ENCODE results near the gene CNGA2.
"Not testable (repeated sequence)": the region's sequence is repeated elsewhere in the genome, so short reads cannot be mapped to it uniquely, and the experiment has no call there.

CNGA2 gene

GRCh38 chrX:151694121-151694520 lies 40.4 kb upstream of the CNGA2 start:
- Histone ChIP-seq H2BK12ac (ENCODE audit: low read length) (no peak overlapping the region), H3K4me3 (ENCODE audit: low read length in 2 of 2) (no peak overlapping the region), H4K8ac (ENCODE audit: low read depth, low read length) (no peak overlapping the region), H3K27ac (replicated peaks; ENCODE audit: low read length) (no peak overlapping the region), H2BK5ac (ENCODE audit: low read length) (no peak overlapping the region), H4K91ac (ENCODE audit: low read depth, low read length, poor library complexity) (no peak overlapping the region), H3K27me3 (ENCODE audit: control insufficient read depth in 3 of 3, insufficient read depth in 3 of 3, low read depth in 1 of 3, low read length in 3 of 3) (peaks cover 0 to 32% (median 0%) of the 10 kb centered on the region in 3 experiments), H3K9ac (ENCODE audit: low read depth, low read length, poor library complexity) (no peak overlapping the region), H3K23ac (ENCODE audit: low read depth, low read length, poor library complexity) (no peak overlapping the region), H2AK5ac (ENCODE audit: low read depth, low read length) (no peak overlapping the region), H3K18ac (ENCODE audit: low read length) (no peak overlapping the region), H3K4me1 (ENCODE audit: control insufficient read depth in 2 of 2, insufficient read depth in 1 of 2, low read depth in 1 of 2, low read length in 2 of 2) (peaks cover 0 to 4% of the 10 kb centered on the region in 2 donors), H2BK15ac (ENCODE audit: low read length) (peak overlapping the region; percentile 58), H3K79me1 (ENCODE audit: low read depth, low read length) (no peaks in the 10 kb centered on the region), H3K36me3 (replicated peaks in 1 of 2; ENCODE audit: control insufficient read depth in 2 of 2, insufficient read depth in 2 of 2, low read length in 2 of 2) (no peaks in the 10 kb centered on the region), H3K4me2 (ENCODE audit: insufficient read depth, low read length, poor library complexity, severe bottlenecking) (no peak overlapping the region), H3K9me3 (replicated peaks in 1 of 2; ENCODE audit: control insufficient read depth in 2 of 2, insufficient read depth in 1 of 2, low read depth in 1 of 2, low read length in 2 of 2) (no peaks in the 10 kb centered on the region), H3K14ac (ENCODE audit: low read length) (no peak overlapping the region), H3K4ac (ENCODE audit: low read length) (no peak overlapping the region), H2BK120ac (ENCODE audit: low read depth, low read length) (no peak overlapping the region), H2AFZ (ENCODE audit: low read length) (no peak overlapping the region)
- DNase-seq (ENCODE audit: low spot score), result no peak
- WGBS, 2 donors (ENCODE audit: extremely low coverage in 2 of 2, insufficient read length in 2 of 2, insufficient replicate concordance in 1 of 2), result no CpG with 5 or more reads among the region's 12 CpGs

- peak within 1 kb of the TSS; percentile 43 for H3K4me2 ChIP-seq (ENCODE audit: insufficient read depth, low read length, poor library complexity, severe bottlenecking)
- peak within 1 kb of the TSS in 1 of 2 donors; percentile 85 for H3K4me3 ChIP-seq (ENCODE audit: low read length in 2 of 2)
- no peak within 1 kb of the TSS for H2BK120ac ChIP-seq (ENCODE audit: low read depth, low read length)
- H2AFZ ChIP-seq (ENCODE audit: low read length), result no peak within 1 kb of the TSS
- no peak within 1 kb of the TSS for H2BK5ac ChIP-seq (ENCODE audit: low read length)
- no peaks in the 10 kb centered on the region for H3K36me3 ChIP-seq (replicated peaks in 1 of 2; ENCODE audit: control insufficient read depth in 2 of 2, insufficient read depth in 2 of 2, low read length in 2 of 2)
- H4K8ac ChIP-seq (ENCODE audit: low read depth, low read length), result no peak within 1 kb of the TSS
- peak within 1 kb of the TSS; percentile 81 for H3K9ac ChIP-seq (ENCODE audit: low read depth, low read length, poor library complexity)
- H3K27ac ChIP-seq (replicated peaks; ENCODE audit: low read length), result no peak within 1 kb of the TSS
- no peak within 1 kb of the TSS for H3K4ac ChIP-seq (ENCODE audit: low read length)
- H3K4me1 ChIP-seq (ENCODE audit: control insufficient read depth in 2 of 2, insufficient read depth in 1 of 2, low read depth in 1 of 2, low read length in 2 of 2), result peaks cover 0 to 4% of the 10 kb centered on the region in 2 donors
- peak within 1 kb of the TSS; percentile 38 for H3K14ac ChIP-seq (ENCODE audit: low read length)
- H4K91ac ChIP-seq (ENCODE audit: low read depth, low read length, poor library complexity), result no peak within 1 kb of the TSS
- no peak within 1 kb of the TSS for H2AK5ac ChIP-seq (ENCODE audit: low read depth, low read length)
- DNase-seq (ENCODE audit: low spot score), result no peak
- no peak within 1 kb of the TSS for H3K23ac ChIP-seq (ENCODE audit: low read depth, low read length, poor library complexity)
- H3K18ac ChIP-seq (ENCODE audit: low read length), result peak within 1 kb of the TSS; percentile 92
- peak within 1 kb of the TSS; percentile 58 for H2BK15ac ChIP-seq (ENCODE audit: low read length)
- no CpG with 5 or more reads among the region's 100 CpGs for WGBS, 2 donors (ENCODE audit: extremely low coverage in 2 of 2, insufficient read length in 2 of 2, insufficient replicate concordance in 1 of 2)
- no peaks in the 10 kb centered on the region for H3K9me3 ChIP-seq (replicated peaks in 1 of 2; ENCODE audit: control insufficient read depth in 2 of 2, insufficient read depth in 1 of 2, low read depth in 1 of 2, low read length in 2 of 2)
- H2BK12ac ChIP-seq (ENCODE audit: low read length), result no peak within 1 kb of the TSS
- H3K79me1 ChIP-seq (ENCODE audit: low read depth, low read length), result no peaks in the 10 kb centered on the region
- peaks cover 0 to 32% (median 0%) of the 10 kb centered on the region in 3 experiments for H3K27me3 ChIP-seq (ENCODE audit: control insufficient read depth in 3 of 3, insufficient read depth in 3 of 3, low read depth in 1 of 3, low read length in 3 of 3)
Observed at GRCh38 chrX:151694661-151695582, 39.6 kb upstream of the CNGA2 start, which contains the start of gene PRRG3. TSS of gene PRRG3 (plus strand) at chrX:151695458. CDS start at chrX:151698815, 3,357 bp downstream.

DNA sequence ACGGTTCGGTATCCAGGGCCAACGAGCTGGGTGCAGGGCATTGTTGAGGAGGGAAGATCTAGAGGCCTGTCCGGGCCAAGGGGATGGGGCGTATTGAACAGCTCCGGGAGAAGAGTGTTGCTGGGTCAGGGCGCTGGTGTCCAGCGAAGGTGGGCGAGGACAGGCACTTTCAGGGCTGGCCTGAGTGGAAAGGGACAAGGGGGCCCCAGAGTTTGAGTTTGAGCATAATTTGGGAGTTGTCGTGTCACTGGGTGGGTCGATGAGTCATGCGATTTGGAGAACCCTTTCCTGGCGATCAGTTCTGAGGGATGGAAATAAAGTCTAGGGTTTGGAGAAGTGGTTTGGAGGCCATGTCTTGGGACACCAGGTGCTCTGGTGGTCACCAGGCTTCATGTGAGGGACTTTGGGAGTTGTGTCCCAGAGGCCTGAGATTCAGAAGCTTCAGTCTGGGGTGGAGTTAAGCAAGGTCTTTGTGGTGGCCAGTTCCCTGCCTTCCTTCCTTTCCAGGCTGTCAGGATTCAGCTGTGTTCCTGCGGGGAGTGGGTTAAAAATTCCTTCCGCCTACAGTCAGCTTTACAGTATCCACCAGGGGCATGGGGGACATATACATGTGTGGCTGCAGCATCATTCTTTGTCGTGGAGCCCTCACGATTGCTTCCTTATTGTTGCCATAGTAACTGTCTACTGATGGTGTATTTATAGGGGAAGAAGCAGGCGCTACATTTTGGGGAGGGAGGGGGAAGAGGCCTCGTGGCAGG lies 38.8 kb upstream of the CNGA2 start:
- Histone ChIP-seq H2BK12ac (ENCODE audit: low read length) (no peak overlapping the region), H3K9me3 (replicated peaks in 1 of 2; ENCODE audit: control insufficient read depth in 2 of 2, insufficient read depth in 1 of 2, low read depth in 1 of 2, low read length in 2 of 2) (no peaks in the 10 kb centered on the region), H3K36me3 (replicated peaks in 1 of 2; ENCODE audit: control insufficient read depth in 2 of 2, insufficient read depth in 2 of 2, low read length in 2 of 2) (no peaks in the 10 kb centered on the region), H3K23ac (ENCODE audit: low read depth, low read length, poor library complexity) (no peak overlapping the region), H3K18ac (ENCODE audit: low read length) (peak overlapping the region; percentile 57), H3K4me1 (ENCODE audit: control insufficient read depth in 2 of 2, insufficient read depth in 1 of 2, low read depth in 1 of 2, low read length in 2 of 2) (peaks cover 0 to 4% of the 10 kb centered on the region in 2 donors), H3K4ac (ENCODE audit: low read length) (no peak overlapping the region), H2AFZ (ENCODE audit: low read length) (no peak overlapping the region), H2BK120ac (ENCODE audit: low read depth, low read length) (no peak overlapping the region), H3K14ac (ENCODE audit: low read length) (no peak overlapping the region), H4K8ac (ENCODE audit: low read depth, low read length) (no peak overlapping the region), H3K4me2 (ENCODE audit: insufficient read depth, low read length, poor library complexity, severe bottlenecking) (peak overlapping the region; percentile 43), H2BK5ac (ENCODE audit: low read length) (no peak overlapping the region), H3K27me3 (ENCODE audit: control insufficient read depth in 3 of 3, insufficient read depth in 3 of 3, low read depth in 1 of 3, low read length in 3 of 3) (peaks cover 0 to 32% (median 0%) of the 10 kb centered on the region in 3 experiments), H3K4me3 (ENCODE audit: low read length in 2 of 2) (peak overlapping the region in 1 of 2 donors; percentile 85), H3K79me1 (ENCODE audit: low read depth, low read length) (no peaks in the 10 kb centered on the region), H3K27ac (replicated peaks; ENCODE audit: low read length) (no peak overlapping the region), H2BK15ac (ENCODE audit: low read length) (no peak overlapping the region), H2AK5ac (ENCODE audit: low read depth, low read length) (no peak overlapping the region), H4K91ac (ENCODE audit: low read depth, low read length, poor library complexity) (no peak overlapping the region), H3K9ac (ENCODE audit: low read depth, low read length, poor library complexity) (peak overlapping the region; percentile 60)
- WGBS, 2 donors (ENCODE audit: extremely low coverage in 2 of 2, insufficient read length in 2 of 2, insufficient replicate concordance in 1 of 2), result no CpG with 5 or more reads among the region's 19 CpGs
- no peak for DNase-seq (ENCODE audit: low spot score)

DNA sequence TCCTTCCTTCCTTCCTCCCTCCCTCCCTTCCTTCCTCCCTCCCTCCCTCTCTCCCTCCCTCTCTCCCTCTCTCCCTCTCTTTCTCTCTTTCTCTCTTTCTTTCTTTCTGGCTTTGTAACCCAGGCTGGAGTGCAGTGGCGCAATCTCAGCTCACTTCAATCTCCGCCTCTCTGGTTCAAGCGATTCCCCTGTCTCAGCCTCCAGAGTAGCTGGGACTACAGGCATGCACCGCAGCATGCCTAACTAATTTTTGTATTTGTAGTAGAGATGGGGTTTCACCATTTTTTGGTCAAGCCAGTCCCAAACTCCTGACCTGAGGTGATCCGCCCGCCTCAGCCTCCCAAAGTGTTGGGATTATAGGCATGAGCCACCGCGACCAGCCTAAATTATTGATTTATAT lies 37.5 kb upstream of the CNGA2 start:
- H2BK5ac ChIP-seq (ENCODE audit: low read length); H3K4me2 ChIP-seq (ENCODE audit: insufficient read depth, low read length, poor library complexity, severe bottlenecking); H3K18ac ChIP-seq (ENCODE audit: low read length); H4K8ac ChIP-seq (ENCODE audit: low read depth, low read length); H3K9ac ChIP-seq (ENCODE audit: low read depth, low read length, poor library complexity); H3K4me3 ChIP-seq (ENCODE audit: low read length in 2 of 2); H3K79me1 ChIP-seq (ENCODE audit: low read depth, low read length); DNase-seq (ENCODE audit: low spot score); H3K27ac ChIP-seq (replicated peaks; ENCODE audit: low read length); H3K36me3 ChIP-seq (replicated peaks in 1 of 2; ENCODE audit: control insufficient read depth in 2 of 2, insufficient read depth in 2 of 2, low read length in 2 of 2); H2AK5ac ChIP-seq (ENCODE audit: low read depth, low read length); H2AFZ ChIP-seq (ENCODE audit: low read length); H2BK12ac ChIP-seq (ENCODE audit: low read length); H2BK15ac ChIP-seq (ENCODE audit: low read length); H3K23ac ChIP-seq (ENCODE audit: low read depth, low read length, poor library complexity); H4K91ac ChIP-seq (ENCODE audit: low read depth, low read length, poor library complexity); H2BK120ac ChIP-seq (ENCODE audit: low read depth, low read length); H3K9me3 ChIP-seq (replicated peaks in 1 of 2; ENCODE audit: control insufficient read depth in 2 of 2, insufficient read depth in 1 of 2, low read depth in 1 of 2, low read length in 2 of 2); H3K4me1 ChIP-seq (ENCODE audit: control insufficient read depth in 2 of 2, insufficient read depth in 1 of 2, low read depth in 1 of 2, low read length in 2 of 2); H3K14ac ChIP-seq (ENCODE audit: low read length); H3K4ac ChIP-seq (ENCODE audit: low read length): not testable (repeated sequence)
- H3K27me3 ChIP-seq (ENCODE audit: control insufficient read depth in 3 of 3, insufficient read depth in 3 of 3, low read depth in 1 of 3, low read length in 3 of 3), result peaks cover 0 to 35% (median 0%) of the 10 kb centered on the region in 3 experiments
- no CpG with 5 or more reads among the region's 8 CpGs for WGBS, 2 donors (ENCODE audit: extremely low coverage in 2 of 2, insufficient read length in 2 of 2, insufficient replicate concordance in 1 of 2)

Measured in neuronal stem cell (in vitro differentiated cells).